ENCODE measurements around the gene ZNF469. TPM values are rescaled to one million over a fixed set of nuclear protein-coding genes. Genes with fewer than 3 reads are reported as not detected.

The ZNF469 gene
- total and polyA plus RNA-seq, 2 donors (not counting 3 experiments of a cell fraction or from before 2014, with no cell fraction given): 0.90 to 5.7 TPM

GRCh38 chr16:88430524-88431446, 48.0 kb downstream of the ZNF469 start:
- Histone ChIP-seq H3K27me3 (ENCODE audit: control insufficient read depth in 2 of 2, insufficient read depth in 2 of 2, low read length in 2 of 2) (no peaks in the 10 kb centered on the region), H3K4me2 (ENCODE audit: insufficient read depth, low read length) (peak overlapping the region; percentile 66), H4K20me1 (replicated peaks; ENCODE audit: control insufficient read depth, extremely low read depth, insufficient read depth, low read length) (no peaks in the 10 kb centered on the region), H3K4me3 (replicated peaks in 1 of 3; ENCODE audit: insufficient read depth in 1 of 3, low read depth in 1 of 3, low read length in 3 of 3) (peak overlapping the region; percentile 42 to 51 (median 48)), H2AFZ (ENCODE audit: low read depth, low read length) (peak overlapping the region; percentile 78), H3K79me2 (ENCODE audit: control insufficient read depth, insufficient read depth, low read length) (peaks cover 7% of the 10 kb centered on the region), H3K9ac (replicated peaks; ENCODE audit: extremely low read depth, insufficient read depth, low read length) (peak overlapping the region; percentile 67), H3K9me3 (replicated peaks; ENCODE audit: control insufficient read depth, insufficient read depth, low read length) (no peaks in the 10 kb centered on the region), H3K36me3 (ENCODE audit: control insufficient read depth in 2 of 2, extremely low read depth in 1 of 2, insufficient read depth in 2 of 2, low read length in 2 of 2) (no peaks in the 10 kb centered on the region), H3K9me1 (replicated peaks; ENCODE audit: control insufficient read depth, extremely low read depth, insufficient read depth, low read length) (no peaks in the 10 kb centered on the region), H3K4me1 (ENCODE audit: control insufficient read depth, extremely low read depth, insufficient read depth, low read length) (peaks cover 13% of the 10 kb centered on the region), H3K27ac (ENCODE audit: insufficient read depth, low read depth, low read length) (peak overlapping the region; percentile 59)
- dilution Hi-C loops (cut with MboI; ENCODE audit: extremely low pct_ligation_motif_present, low sequenced_read_pairs) (no loop called here), intact Hi-C loops (cut with micrococcal nuclease) (loop anchor here (10.0 kb wide), 1 partner anchor 406 kb away; no protein-coding TSS in a partner anchor)
- FAIRE-seq (peak; percentile 72), DNase-seq (ENCODE audit: low read depth, low spot score) (peak; percentile 28)
- CTCF ChIA-PET: interaction anchor here (0.8 to 1.1 kb wide), 4 partner anchors 8 to 652 kb away, joined by 3 read pairs; no protein-coding TSS in a partner anchor
- BruUV-seq (replicated peaks): no TSS peak
- POLR2A ChIA-PET: no interaction called here
- TF ChIP-seq FOS (IDR thresholded peaks at IDR 0.05; ENCODE audit: borderline replicate concordance, insufficient read depth, low read length): no peak
- no peak for TF ChIP-seq MYC (IDR thresholded peaks at IDR 0.05; ENCODE audit: low read depth, low read length)
- no peak for TF ChIP-seq GATA2 (IDR thresholded peaks at IDR 0.05; ENCODE audit: insufficient read depth, insufficient read length, low read depth, low read length)
- TF ChIP-seq CTCF (IDR thresholded peaks at IDR 0.05; ENCODE audit: extremely low read depth in 1 of 2, insufficient read depth in 1 of 2, low read depth in 1 of 2, low read length in 2 of 2): no peak
- TF ChIP-seq EZH2 (IDR thresholded peaks at IDR 0.05; ENCODE audit: borderline replicate concordance, low read depth, low read length, severe bottlenecking): no peak
- TF ChIP-seq JUN (IDR thresholded peaks at IDR 0.05; ENCODE audit: borderline replicate concordance, insufficient read depth, insufficient read length, low read depth): no peak
- TF ChIP-seq POLR2A (IDR thresholded peaks at IDR 0.05; ENCODE audit: low read depth, low read length): no peak
- TF ChIP-seq MAX (IDR thresholded peaks at IDR 0.05; ENCODE audit: insufficient read depth, insufficient read length): no peak
- peak; percentile 84 for TF ChIP-seq POLR2AphosphoS5 (IDR thresholded peaks at IDR 0.05; ENCODE audit: insufficient read depth, low read depth, low read length)
